HFF-Myc (cell line): Measurements from ENCODE around the gene PHYHD1.
"Not testable (repeated sequence)": the region's sequence is repeated elsewhere in the genome, so short reads cannot be mapped to it uniquely, and the experiment has no call there.

Experiments used
- DNase-seq: peaks from one replicate; pipeline ENCODE4 v3.0.0-alpha.2; 2011; ENCODE audit warnings: low read depth; ENCODE audit errors: extremely low read depth
- H3K4me3 ChIP-seq: replicated peaks from 2 replicates; pipeline ENCODE4 v1.5.1; 2011; ENCODE audit warnings: low read depth, mild to moderate bottlenecking, control low read depth, low read length
- CTCF ChIP-seq: IDR thresholded peaks from 2 replicates; pipeline ENCODE4 v1.5.1; 2012; ENCODE audit warnings: mild to moderate bottlenecking, low read depth, low read length, control low read depth; ENCODE audit errors: missing control alignments

Gene PHYHD1

GRCh38 chr9:128945798-128946501 lies 25.2 kb downstream of the PHYHD1 start:
- peak overlapping the region; percentile 96 for H3K4me3 ChIP-seq
- no peak for TF ChIP-seq CTCF
- no peak for DNase-seq

- no peak for TF ChIP-seq CTCF
- H3K4me3 ChIP-seq, result peak overlapping the region; percentile 96
- DNase-seq, result no peak
Measured at GRCh38 chr9:128946571-128947276, 25.9 kb downstream of the PHYHD1 start.

- H3K4me3 ChIP-seq, result peak overlapping the region; percentile 96
- TF ChIP-seq CTCF, result no peak
- no peak for DNase-seq
Measured at GRCh38 chr9:128947277-128947526, 26.4 kb downstream of the PHYHD1 start.

GRCh38 chr9:128947527-128948301 lies 26.9 kb downstream of the PHYHD1 start, which contains the start of the genes DOLK and NUP188:
Gene DOLK, minus strand, starts transcription at chr9:128947603. Its CDS starts 300 bp downstream, at chr9:128947303.
Gene NUP188, plus strand, starts transcription at chr9:128947699. Its CDS starts 21 bp downstream, at chr9:128947720.
- H3K4me3 ChIP-seq, result peak within 1 kb of the TSS; percentile 96
- TF ChIP-seq CTCF, result no peak

GRCh38 chr9:128961403-128961802 lies 40.6 kb downstream of the PHYHD1 start:
- not testable (repeated sequence) for DNase-seq, H3K4me3 ChIP-seq

More at GRCh38 chr9:128947527-128948301, 26.9 kb downstream of the PHYHD1 start, which contains the start of the genes DOLK and NUP188:
- peak; percentile 60 for DNase-seq

- DNase-seq, result no peak
- H3K4me3 ChIP-seq, result no peak overlapping the region
- TF ChIP-seq CTCF, result no peak
Measured at GRCh38 chr9:128969491-128969890, 48.7 kb downstream of the PHYHD1 start.

- no peak for TF ChIP-seq CTCF
- DNase-seq, result peak; percentile 16
- no peak overlapping the region for H3K4me3 ChIP-seq
Measured at GRCh38 chr9:128972956-128973355, 52.2 kb downstream of the PHYHD1 start.
